Activated T-cell treated with anti-CD3 and anti-CD28 coated beads for 24 hours (primary cell): ENCODE results near the gene RTCB.

Source experiments
- DNase-seq: peaks from one replicate; pipeline ENCODE4 v3.0.0-alpha.2; 2020; ENCODE audit warnings: low read depth

The RTCB gene

GRCh38 chr22:32339190-32340012, 72.6 kb downstream of the RTCB start:
- no peak for DNase-seq

GRCh38 chr22:32338757-32339156, 73.3 kb downstream of the RTCB start:
- no peak for DNase-seq
